ENCODE results near the gene GMDS.

DNA sequence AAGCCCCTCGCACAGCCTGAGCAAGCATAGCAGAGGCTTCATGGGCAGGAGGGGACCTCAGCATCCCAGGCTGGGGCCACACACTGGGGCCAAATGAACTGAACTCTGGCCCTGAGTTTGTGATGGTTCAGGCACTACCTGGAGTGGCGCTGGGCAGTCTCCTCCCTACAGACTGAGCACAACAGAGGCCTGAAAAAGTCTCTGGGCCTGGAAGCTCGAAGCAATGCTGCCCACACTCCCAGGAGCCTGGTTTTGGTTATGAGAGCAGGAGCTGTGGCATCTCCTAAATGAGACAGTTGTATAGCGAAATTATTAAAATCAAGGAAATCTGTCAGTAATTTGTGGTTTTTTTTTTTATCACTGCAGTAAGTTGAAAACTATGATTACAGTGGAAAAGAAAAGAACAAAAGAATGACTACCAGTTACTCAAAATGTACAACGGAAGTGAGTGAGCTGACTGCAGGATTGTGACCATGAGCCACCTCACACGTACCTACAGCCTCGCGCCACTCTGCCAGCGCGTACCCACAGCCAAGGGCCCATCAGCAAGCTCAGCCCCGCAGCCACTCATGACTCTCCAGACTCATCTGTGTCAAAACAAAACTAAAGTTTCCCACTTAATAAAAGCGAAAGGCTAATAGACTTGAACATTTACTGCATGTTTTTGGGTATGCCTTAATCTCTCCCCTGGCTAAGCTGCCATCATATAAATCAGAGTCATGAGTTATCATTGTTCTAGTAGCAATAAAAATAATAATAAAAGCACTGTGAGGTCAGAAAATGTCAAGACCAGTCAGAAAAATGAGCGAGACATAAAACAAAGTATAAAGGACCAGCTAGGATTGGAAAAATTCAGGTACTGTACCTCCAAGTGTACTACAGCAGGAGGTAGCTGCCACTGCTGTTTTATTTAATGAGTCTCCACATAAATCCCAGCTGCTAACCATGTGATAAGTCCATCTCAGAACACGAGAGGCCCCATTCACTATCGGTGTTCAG, 458.7 kb downstream of the GMDS start:
- TF ChIP-seq, protein P1, sequence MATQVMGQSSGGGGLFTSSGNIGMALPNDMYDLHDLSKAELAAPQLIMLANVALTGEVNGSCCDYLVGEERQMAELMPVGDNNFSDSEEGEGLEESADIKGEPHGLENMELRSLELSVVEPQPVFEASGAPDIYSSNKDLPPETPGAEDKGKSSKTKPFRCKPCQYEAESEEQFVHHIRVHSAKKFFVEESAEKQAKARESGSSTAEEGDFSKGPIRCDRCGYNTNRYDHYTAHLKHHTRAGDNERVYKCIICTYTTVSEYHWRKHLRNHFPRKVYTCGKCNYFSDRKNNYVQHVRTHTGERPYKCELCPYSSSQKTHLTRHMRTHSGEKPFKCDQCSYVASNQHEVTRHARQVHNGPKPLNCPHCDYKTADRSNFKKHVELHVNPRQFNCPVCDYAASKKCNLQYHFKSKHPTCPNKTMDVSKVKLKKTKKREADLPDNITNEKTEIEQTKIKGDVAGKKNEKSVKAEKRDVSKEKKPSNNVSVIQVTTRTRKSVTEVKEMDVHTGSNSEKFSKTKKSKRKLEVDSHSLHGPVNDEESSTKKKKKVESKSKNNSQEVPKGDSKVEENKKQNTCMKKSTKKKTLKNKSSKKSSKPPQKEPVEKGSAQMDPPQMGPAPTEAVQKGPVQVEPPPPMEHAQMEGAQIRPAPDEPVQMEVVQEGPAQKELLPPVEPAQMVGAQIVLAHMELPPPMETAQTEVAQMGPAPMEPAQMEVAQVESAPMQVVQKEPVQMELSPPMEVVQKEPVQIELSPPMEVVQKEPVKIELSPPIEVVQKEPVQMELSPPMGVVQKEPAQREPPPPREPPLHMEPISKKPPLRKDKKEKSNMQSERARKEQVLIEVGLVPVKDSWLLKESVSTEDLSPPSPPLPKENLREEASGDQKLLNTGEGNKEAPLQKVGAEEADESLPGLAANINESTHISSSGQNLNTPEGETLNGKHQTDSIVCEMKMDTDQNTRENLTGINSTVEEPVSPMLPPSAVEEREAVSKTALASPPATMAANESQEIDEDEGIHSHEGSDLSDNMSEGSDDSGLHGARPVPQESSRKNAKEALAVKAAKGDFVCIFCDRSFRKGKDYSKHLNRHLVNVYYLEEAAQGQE (IDR thresholded peaks at IDR 0.05; ENCODE audit: low read depth, low read length) = no peak
- TF ChIP-seq, protein P2, sequence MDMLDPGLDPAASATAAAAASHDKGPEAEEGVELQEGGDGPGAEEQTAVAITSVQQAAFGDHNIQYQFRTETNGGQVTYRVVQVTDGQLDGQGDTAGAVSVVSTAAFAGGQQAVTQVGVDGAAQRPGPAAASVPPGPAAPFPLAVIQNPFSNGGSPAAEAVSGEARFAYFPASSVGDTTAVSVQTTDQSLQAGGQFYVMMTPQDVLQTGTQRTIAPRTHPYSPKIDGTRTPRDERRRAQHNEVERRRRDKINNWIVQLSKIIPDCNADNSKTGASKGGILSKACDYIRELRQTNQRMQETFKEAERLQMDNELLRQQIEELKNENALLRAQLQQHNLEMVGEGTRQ (IDR thresholded peaks at IDR 0.05; ENCODE audit: borderline replicate concordance, low read depth, low read length) = no peak
- TF ChIP-seq, protein P3, sequence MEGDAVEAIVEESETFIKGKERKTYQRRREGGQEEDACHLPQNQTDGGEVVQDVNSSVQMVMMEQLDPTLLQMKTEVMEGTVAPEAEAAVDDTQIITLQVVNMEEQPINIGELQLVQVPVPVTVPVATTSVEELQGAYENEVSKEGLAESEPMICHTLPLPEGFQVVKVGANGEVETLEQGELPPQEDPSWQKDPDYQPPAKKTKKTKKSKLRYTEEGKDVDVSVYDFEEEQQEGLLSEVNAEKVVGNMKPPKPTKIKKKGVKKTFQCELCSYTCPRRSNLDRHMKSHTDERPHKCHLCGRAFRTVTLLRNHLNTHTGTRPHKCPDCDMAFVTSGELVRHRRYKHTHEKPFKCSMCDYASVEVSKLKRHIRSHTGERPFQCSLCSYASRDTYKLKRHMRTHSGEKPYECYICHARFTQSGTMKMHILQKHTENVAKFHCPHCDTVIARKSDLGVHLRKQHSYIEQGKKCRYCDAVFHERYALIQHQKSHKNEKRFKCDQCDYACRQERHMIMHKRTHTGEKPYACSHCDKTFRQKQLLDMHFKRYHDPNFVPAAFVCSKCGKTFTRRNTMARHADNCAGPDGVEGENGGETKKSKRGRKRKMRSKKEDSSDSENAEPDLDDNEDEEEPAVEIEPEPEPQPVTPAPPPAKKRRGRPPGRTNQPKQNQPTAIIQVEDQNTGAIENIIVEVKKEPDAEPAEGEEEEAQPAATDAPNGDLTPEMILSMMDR (IDR thresholded peaks at IDR 0.05) = no peak
- TF ChIP-seq IRF3 (IDR thresholded peaks at IDR 0.05; ENCODE audit: low read depth, low read length) (no peak), MXI1 (IDR thresholded peaks at IDR 0.05; ENCODE audit: low read depth, low read length) (no peak), EP300 (IDR thresholded peaks at IDR 0.05; ENCODE audit: borderline replicate concordance in 1 of 2, low read depth in 1 of 2, low read length in 1 of 2) (no peak), GABPA (IDR thresholded peaks at IDR 0.05; ENCODE audit: low read depth) (no peak), SMC3 (IDR thresholded peaks at IDR 0.05; ENCODE audit: low read depth, low read length) (no peak), POLR2AphosphoS5 (IDR thresholded peaks at IDR 0.05; ENCODE audit: low read depth, low read length) (no peak)

Data from SK-N-SH (cell line).